Retina (tissue), 1 donor: ENCODE measurements around the gene DPP6.
"Not testable (repeated sequence)": the region's sequence is repeated elsewhere in the genome, so short reads cannot be mapped to it uniquely, and the experiment has no call there.

Experiments
- DNase-seq: peaks from one replicate; pipeline ENCODE4 v3.0.0-alpha.2; 2016

DPP6 gene

DNA sequence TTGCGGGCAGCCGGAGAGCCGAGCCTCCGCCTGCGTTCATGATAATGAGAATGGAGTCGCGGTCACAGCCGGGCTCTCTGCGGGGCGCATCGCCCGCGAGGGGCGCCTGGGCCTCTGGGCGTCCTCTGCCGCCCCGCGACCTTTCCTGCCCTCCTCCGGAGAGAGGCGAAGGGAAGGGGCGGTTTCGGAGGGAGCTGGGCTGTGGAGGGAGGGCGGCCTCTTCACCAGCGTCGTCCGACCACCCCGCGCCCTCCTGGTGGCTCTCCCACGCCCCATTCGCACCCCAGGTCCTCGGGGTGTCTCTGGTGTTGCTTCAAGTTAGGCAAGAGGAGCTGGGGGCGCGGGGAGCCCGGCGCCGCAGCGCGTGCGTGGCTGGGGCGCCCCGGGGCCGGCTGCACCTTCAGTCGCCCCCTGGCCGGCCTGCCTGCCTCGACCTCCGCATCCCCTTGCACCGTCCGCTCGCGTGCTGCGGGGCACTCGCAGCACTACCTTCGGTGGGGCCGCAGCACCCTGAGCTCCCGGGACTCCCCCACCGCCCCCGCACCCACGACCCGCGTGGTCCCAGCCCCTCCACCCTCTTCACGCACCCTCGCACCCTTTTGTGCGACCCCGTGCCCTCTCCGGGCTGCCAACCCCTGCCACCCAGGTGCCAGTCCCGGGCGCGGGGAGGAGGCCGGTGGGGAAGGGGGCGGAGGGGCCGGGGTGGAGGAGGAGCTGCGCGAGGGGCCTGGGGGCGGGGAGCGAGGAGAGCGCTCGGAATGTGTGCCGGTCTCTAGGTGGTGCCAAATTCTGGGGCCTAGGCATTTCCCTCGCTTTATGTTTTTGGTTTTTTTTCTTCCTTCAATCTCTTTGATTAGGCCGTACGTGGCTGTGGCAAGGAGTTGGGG is at the start of gene DPP6:
Gene DPP6 (plus strand): TSS at position 756 of the 887 bp plus-strand sequence.
- peak; percentile 68 for DNase-seq

DNA sequence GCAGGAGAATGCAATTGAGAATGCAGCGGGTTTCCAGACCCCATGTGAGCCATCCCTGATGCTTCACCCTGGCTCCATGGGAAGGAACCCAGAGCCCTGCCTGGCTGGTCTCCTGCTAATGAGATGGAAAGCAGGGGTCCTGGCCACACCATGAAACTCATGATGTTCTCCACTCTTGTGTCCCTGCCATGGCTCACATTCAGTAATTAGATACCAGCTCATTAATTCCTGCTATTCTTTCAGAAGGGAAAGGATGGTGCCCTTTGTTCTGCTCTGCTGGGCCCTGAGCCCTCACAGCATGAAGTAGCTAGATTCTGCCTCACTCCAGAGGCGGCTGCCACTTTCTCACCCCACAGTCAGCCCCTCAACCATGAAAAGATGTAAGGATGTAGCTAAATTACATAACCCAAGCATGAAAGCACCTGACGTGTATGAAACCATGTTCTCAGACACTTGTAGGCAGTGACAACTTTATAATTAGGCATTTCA is 42.7 kb upstream of the DPP6 start:
- DNase-seq = peak; percentile 51

- DNase-seq = not testable (repeated sequence)
Measured at GRCh38 chr7:154010726-154011568, 41.3 kb upstream of the DPP6 start.

GRCh38 chr7:154012800-154013199 is 39.4 kb upstream of the DPP6 start:
- DNase-seq = not testable (repeated sequence)

DNA sequence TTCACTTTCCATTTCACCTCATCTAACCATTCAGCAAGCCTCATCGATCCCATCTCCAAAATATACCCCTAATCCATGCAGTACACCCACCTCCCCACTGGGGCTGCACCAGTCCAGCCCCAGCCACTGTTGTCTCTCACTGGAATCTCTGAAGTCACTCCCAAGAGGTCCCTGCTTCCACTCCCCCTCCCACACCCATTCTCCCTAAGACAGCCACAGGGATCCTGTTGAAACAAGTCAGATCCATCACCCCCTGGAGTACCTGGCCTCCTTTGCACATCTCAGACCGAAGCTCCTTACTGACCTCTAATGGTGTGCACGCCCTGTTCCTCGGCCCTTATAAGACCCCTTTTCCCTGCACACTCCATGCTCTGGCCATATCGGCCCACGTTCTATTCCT is 36.6 kb upstream of the DPP6 start:
- not testable (repeated sequence) for DNase-seq

GRCh38 chr7:154018354-154018753 is 33.8 kb upstream of the DPP6 start:
- not testable (repeated sequence) for DNase-seq

DNA sequence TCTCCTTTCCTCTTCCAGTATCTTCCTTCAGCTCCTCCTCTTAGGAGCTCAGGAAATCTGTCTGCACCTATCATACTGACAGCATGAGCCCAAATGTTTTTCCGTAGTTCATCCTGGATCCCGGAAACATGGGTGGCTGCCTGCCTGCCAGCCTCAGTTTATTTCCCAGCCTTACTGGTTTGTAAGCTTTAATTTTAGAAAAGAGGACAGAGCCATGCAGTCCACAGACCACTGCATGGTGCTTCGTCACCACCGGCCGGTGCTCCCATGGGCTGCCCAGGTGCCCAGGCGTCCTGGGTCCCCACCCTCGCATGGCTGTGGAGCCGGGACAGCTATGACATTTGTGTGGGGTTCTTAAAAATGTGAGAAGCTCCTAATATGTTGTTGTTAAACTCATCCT is 24.4 kb upstream of the DPP6 start:
- not testable (repeated sequence) for DNase-seq

DNA sequence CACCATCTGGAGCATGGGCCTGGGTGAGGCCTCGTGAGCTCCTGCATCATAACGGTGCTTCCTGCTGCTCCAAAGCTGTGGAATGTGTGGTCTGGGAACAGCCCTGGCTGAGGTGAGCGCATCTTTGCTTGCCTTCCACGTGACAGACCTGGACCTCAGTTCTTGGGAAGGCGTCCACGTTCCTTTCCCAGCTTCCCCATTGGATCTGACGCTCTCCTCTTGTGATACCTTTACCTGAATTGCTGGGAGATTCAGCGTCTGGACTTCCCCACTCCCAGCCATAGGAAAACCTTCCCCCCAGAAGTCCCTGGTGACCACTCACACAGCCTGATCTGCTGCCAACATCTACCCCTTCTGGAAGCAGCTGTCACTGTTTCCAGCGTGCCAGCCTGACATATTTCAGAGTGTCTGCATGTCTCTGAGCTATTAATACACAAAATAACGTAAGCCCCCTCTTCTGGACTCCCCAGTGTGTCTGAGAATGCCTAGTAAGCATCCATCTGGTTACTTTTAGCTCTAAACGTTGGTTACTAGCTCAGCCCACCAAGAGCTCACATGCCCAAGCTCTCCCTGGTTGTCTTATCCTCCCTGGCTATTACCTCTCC is 21.6 kb upstream of the DPP6 start:
- not testable (repeated sequence) for DNase-seq

GRCh38 chr7:154039466-154040165 is 12.6 kb upstream of the DPP6 start:
- not testable (repeated sequence) for DNase-seq

DNA sequence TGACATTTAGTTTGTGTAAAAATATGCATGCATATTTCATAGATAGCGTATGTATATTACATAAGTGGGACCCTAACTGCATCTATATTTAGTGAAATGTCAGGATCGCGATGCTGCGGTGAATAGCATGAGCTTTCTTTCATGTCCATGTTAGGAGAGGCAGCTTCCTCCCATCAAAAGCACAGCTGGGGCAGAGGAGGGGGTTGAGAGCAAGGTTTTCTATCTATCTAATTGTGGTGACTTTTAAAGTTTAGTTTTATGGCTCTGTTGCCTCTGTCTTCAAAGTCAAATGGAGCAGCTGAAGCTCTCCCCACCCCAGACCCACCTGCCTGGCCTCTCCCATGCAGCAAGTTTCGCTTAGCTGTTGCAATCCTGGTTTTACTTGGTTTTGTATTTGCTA is 1.8 kb upstream of the DPP6 start:
- DNase-seq = not testable (repeated sequence)

GRCh38 chr7:154051006-154051642 is 1.1 kb upstream of the DPP6 start:
- DNase-seq = peak; percentile 47

DNA sequence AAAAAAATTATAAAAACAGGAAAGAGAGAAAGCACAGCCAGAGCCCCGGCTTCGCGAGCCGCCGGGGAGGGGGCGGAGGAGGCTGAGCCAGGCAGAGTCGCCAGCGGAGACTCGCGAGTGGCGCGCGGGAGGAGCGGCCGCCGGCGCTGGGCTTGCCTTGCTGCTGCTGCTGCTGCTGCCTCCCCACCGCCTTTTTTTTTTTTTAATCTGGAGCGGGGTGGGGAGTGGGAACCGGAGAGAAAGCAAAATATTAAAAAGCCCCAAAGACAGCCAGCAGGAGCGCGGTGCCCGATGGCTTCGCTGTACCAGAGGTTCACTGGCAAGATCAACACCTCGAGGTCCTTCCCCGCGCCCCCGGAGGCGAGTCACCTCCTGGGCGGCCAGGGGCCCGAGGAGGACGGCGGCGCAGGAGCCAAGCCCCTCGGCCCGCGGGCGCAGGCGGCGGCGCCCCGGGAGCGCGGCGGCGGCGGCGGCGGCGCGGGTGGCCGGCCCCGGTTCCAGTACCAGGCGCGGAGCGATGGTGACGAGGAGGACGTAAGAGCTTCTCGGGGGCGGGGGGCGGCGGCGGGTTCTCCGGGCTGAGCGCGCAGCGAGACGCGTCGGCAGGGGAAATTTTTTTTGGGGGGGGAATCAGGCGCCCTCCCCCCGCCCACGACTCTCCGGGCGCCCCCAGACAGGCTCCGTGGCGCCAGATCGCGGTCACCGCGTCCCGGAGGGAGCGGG is 493 bp downstream of the DPP6 start:
- peak; percentile 80 for DNase-seq

- DNase-seq = peak; percentile 29
Measured at GRCh38 chr7:154053466-154054312, 1.5 kb downstream of the DPP6 start.

- not testable (repeated sequence) for DNase-seq
Measured at GRCh38 chr7:154054664-154055063, 2.5 kb downstream of the DPP6 start.

- peak; percentile 63 for DNase-seq
Measured at GRCh38 chr7:154055491-154056106, 3.4 kb downstream of the DPP6 start.

- DNase-seq = not testable (repeated sequence)
Measured at GRCh38 chr7:154058783-154059182, 6.6 kb downstream of the DPP6 start.

DNA sequence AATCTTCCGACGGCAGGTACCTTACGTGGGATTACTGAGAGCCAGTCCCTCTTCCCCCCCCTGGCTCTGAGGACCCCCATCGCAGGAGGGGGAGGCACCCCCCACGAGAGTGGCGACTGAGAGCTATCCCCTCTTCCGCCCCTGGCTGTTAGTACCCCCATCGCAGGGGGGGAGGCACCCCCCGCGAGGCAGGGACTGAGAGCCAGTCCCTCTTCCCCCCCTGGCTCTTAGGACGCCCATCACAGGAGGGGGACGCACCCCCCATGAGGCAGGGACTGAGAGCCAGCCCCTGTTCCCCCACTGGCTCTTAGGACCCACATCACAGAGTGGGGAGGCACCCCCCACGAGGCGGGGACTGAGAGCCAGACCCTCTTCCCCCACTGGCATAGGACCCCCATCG is 8.4 kb downstream of the DPP6 start:
- not testable (repeated sequence) for DNase-seq

GRCh38 chr7:154071833-154072232 is 19.6 kb downstream of the DPP6 start:
- peak; percentile 65 for DNase-seq

- DNase-seq = peak; percentile 52
Measured at GRCh38 chr7:154072395-154073181, 20.4 kb downstream of the DPP6 start.
